BE2C (cell line): ENCODE measurements around the gene UBE2G1.

ENCODE experiments used
- DNase-seq: peaks from one replicate; pipeline ENCODE4 v3.0.0-alpha.2; 2020
- H3K27me3 ChIP-seq: fragments of 250-450 bp; sonication (Bioruptor Pico); 2 replicates; pipeline ENCODE4 v1.5.1; 2020; ENCODE audit warnings: mild to moderate bottlenecking
- H3K36me3 ChIP-seq: fragments of 250-450 bp; sonication (Bioruptor Pico); 2 replicates; pipeline ENCODE4 v1.5.1; 2020; ENCODE audit warnings: mild to moderate bottlenecking
- H3K4me1 ChIP-seq: fragments of 250-450 bp; sonication (Bioruptor Pico); 2 replicates; pipeline ENCODE4 v1.5.1; 2020
- H3K4me3 ChIP-seq: 2 replicates; pipeline ENCODE4 v1.5.1; 2011; ENCODE audit warnings: low read depth, low read length
- H3K9me3 ChIP-seq: fragments of 250-450 bp; sonication (Bioruptor Pico); 2 replicates; pipeline ENCODE4 v1.5.1; 2020
- TF ChIP-seq, protein P1 (sequence below): IDR thresholded peaks from 2 replicates; pipeline ENCODE4 v1.5.1; 2012; ENCODE audit warnings: mild to moderate bottlenecking, low read depth, low read length

The UBE2G1 gene

DNA sequence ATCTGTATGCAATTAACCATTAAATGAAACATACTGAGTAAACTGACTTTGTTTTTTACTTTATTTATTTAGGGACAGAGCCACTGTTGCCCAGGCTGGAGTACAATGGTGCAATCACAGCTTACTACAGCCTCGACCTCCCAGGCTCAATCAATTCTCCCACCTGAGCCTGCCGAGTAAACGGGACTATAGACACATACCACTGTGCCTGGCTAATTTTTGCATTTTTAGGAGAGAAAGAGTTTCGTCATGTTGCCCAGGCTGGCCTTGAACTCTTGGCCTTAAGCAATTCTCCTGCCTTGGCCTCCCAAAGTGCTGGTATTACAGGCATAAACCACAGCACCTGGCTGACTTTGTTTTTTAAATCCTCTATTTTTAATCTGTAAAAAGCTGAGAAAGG lies 145.3 kb downstream of the UBE2G1 start:
- H3K36me3 ChIP-seq = no peaks in the 10 kb centered on the region
- TF ChIP-seq, protein P1, sequence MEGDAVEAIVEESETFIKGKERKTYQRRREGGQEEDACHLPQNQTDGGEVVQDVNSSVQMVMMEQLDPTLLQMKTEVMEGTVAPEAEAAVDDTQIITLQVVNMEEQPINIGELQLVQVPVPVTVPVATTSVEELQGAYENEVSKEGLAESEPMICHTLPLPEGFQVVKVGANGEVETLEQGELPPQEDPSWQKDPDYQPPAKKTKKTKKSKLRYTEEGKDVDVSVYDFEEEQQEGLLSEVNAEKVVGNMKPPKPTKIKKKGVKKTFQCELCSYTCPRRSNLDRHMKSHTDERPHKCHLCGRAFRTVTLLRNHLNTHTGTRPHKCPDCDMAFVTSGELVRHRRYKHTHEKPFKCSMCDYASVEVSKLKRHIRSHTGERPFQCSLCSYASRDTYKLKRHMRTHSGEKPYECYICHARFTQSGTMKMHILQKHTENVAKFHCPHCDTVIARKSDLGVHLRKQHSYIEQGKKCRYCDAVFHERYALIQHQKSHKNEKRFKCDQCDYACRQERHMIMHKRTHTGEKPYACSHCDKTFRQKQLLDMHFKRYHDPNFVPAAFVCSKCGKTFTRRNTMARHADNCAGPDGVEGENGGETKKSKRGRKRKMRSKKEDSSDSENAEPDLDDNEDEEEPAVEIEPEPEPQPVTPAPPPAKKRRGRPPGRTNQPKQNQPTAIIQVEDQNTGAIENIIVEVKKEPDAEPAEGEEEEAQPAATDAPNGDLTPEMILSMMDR = no peak

DNA sequence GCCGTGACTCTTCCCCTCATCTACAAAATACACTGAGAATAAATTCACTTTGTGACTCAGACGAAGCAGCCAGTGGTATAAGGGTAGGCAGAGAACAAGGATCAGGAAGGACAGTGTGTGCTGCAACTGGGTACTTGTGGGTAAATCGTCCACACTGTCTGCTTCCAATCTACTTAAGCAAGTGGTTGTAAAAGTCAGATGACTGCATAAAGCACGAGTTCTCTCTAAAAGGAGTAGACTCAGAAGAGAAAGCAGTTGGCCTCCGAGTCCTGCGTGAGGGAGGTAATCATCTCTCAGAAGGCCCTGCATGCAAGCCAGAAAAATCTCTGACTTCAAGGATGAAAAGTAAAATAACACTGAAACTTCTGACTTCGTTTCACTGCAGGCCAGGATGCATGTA lies 145.8 kb downstream of the UBE2G1 start:
- TF ChIP-seq, protein P1 = no peak
- DNase-seq = no peak
- no peaks in the 10 kb centered on the region for H3K27me3 ChIP-seq
- no peaks in the 10 kb centered on the region for H3K36me3 ChIP-seq
- no peaks in the 10 kb centered on the region for H3K4me1 ChIP-seq
- H3K9me3 ChIP-seq = no peaks in the 10 kb centered on the region
- H3K4me3 ChIP-seq = no peak overlapping the region

More for the DNA sequence above, 145.3 kb downstream of the UBE2G1 start:
- no peak overlapping the region for H3K4me3 ChIP-seq
- DNase-seq = no peak
- no peaks in the 10 kb centered on the region for H3K27me3 ChIP-seq
- H3K4me1 ChIP-seq = no peaks in the 10 kb centered on the region
- no peaks in the 10 kb centered on the region for H3K9me3 ChIP-seq
